Forelimb muscle (tissue), 1 donor: ENCODE data around the gene ANKRD63. TPM values are rescaled to one million over a fixed set of nuclear protein-coding genes. Genes with fewer than 3 reads are reported as not detected.

Experiments used
- DNase-seq: peaks from one replicate; pipeline ENCODE4 v3.0.0-alpha.2; 2013; ENCODE audit warnings: low read depth
- polyA plus RNA-seq: library from polyadenylated mRNA; unstranded; fragments of 120-200 nt; gene quantifications from one replicate; pipeline ENCODE4 v1.2.1, GENCODE V29; 2013; ENCODE audit not compliant: insufficient read length

ANKRD63 gene
- polyA plus RNA-seq, 1 donor = 0.32 TPM

GRCh38 chr15:40258544-40258943 lies 24.3 kb downstream of the ANKRD63 start:
- DNase-seq = no peak

- DNase-seq = no peak
Observed at GRCh38 chr15:40257656-40258450, 25.0 kb downstream of the ANKRD63 start.

GRCh38 chr15:40256638-40257235 lies 26.1 kb downstream of the ANKRD63 start:
- no peak for DNase-seq

GRCh38 chr15:40255033-40255432 lies 27.8 kb downstream of the ANKRD63 start:
- no peak for DNase-seq

- DNase-seq = no peak
Observed at GRCh38 chr15:40254452-40254851, 28.4 kb downstream of the ANKRD63 start.

- DNase-seq = no peak
Observed at GRCh38 chr15:40253167-40253790, 29.6 kb downstream of the ANKRD63 start.

- DNase-seq = no peak
Observed at GRCh38 chr15:40252438-40253166, 30.3 kb downstream of the ANKRD63 start.

- no peak for DNase-seq
Observed at GRCh38 chr15:40252141-40252437, 30.8 kb downstream of the ANKRD63 start.

GRCh38 chr15:40251486-40252140 lies 31.3 kb downstream of the ANKRD63 start:
- no peak for DNase-seq

- no peak for DNase-seq
Observed at GRCh38 chr15:40250771-40251483, 31.9 kb downstream of the ANKRD63 start.

GRCh38 chr15:40250304-40250656 lies 32.6 kb downstream of the ANKRD63 start:
- DNase-seq = no peak

GRCh38 chr15:40249477-40250303 lies 33.2 kb downstream of the ANKRD63 start:
- no peak for DNase-seq

- DNase-seq = no peak
Observed at GRCh38 chr15:40248006-40248783, 34.7 kb downstream of the ANKRD63 start.

- no peak for DNase-seq
Observed at GRCh38 chr15:40247406-40247971, 35.4 kb downstream of the ANKRD63 start.

GRCh38 chr15:40246496-40247280 lies 36.2 kb downstream of the ANKRD63 start:
- no peak for DNase-seq

- no peak for DNase-seq
Observed at GRCh38 chr15:40245666-40246450, 37.0 kb downstream of the ANKRD63 start.

GRCh38 chr15:40244961-40245523 lies 37.8 kb downstream of the ANKRD63 start:
- DNase-seq = no peak
